Spleen (tissue), 11 donors: Measurements from ENCODE around the gene LSAMP. TPM values are rescaled to one million over a fixed set of nuclear protein-coding genes. Genes with fewer than 3 reads are reported as not detected.

Experiments
- DNase-seq: peaks from one replicate; pipeline ENCODE4 v3.0.0-alpha.2; 2020
- H3K27ac ChIP-seq, 8 donors: fragments of 200-600 bp; sonication (generic) in 7 of 8; 1 replicate in 4 of 8; 2 replicates in 4 of 8; pipeline versions ENCODE4 v1.5.0 to v1.8.0; 2016 to 2021; ENCODE audit warnings: inconsistent platforms in 4 of 8, mild to moderate bottlenecking in 4 of 8, moderate library complexity in 1 of 8
- H3K27me3 ChIP-seq, 7 donors: fragments of 200-600 bp; sonication (generic) in 6 of 7; replicated peaks in 1 of 7; 1 replicate in 4 of 7; 2 replicates in 3 of 7; pipeline versions ENCODE4 v1.5.0 to v1.8.0; 2016 to 2021; ENCODE audit warnings: inconsistent platforms in 3 of 7, mild to moderate bottlenecking in 1 of 7
- H3K36me3 ChIP-seq, 6 donors: fragments of 200-600 bp; sonication (generic) in 5 of 6; 1 replicate in 4 of 6; 2 replicates in 2 of 6; pipeline versions ENCODE4 v1.5.0 to v1.8.0; 2016 to 2021; ENCODE audit warnings: inconsistent platforms in 2 of 6
- H3K4me1 ChIP-seq, 6 donors: fragments of 200-600 bp; sonication (generic) in 5 of 6; 1 replicate in 3 of 6; 2 replicates in 3 of 6; pipeline versions ENCODE4 v1.5.0 to v1.8.0; 2016 to 2021; ENCODE audit warnings: inconsistent platforms in 3 of 6
- H3K4me3 ChIP-seq, 8 donors: fragments of 200-600 bp; sonication (generic) in 7 of 8; 1 replicate in 4 of 8; 2 replicates in 4 of 8; pipeline versions ENCODE4 v1.5.0 to v1.8.0; 2016 to 2021; ENCODE audit warnings: inconsistent platforms in 4 of 8, mild to moderate bottlenecking in 4 of 8, moderate library complexity in 2 of 8
- H3K9me3 ChIP-seq, 8 donors: fragments of 200-600 bp; sonication (generic) in 7 of 8; 1 replicate in 4 of 8; 2 replicates in 4 of 8; pipeline versions ENCODE4 v1.5.0 to v1.8.0; 2016 to 2021; ENCODE audit warnings: inconsistent platforms in 4 of 8
- CTCF ChIP-seq, 11 experiments: fragments of 200-600 bp in 7 of 11; fragments of 450-650 bp in 4 of 11; sonication (generic) in 4 of 11; IDR thresholded peaks in 8 of 11; conservative IDR thresholded peaks in 3 of 11; 1 replicate in 7 of 11; 2 replicates in 4 of 11; pipeline versions ENCODE4 v1.4.0 to v1.8.0; 2016 to 2021; ENCODE audit warnings: antibody characterized with exemption in 11 of 11, inconsistent platforms in 4 of 11, mild to moderate bottlenecking in 1 of 11
- POLR2A ChIP-seq, 3 donors: fragments of 450-650 bp; IDR thresholded peaks; one replicate each; pipeline ENCODE4 v1.5.1; 2017; ENCODE audit warnings: antibody characterized with exemption in 3 of 3, mild to moderate bottlenecking in 1 of 3
- POLR2AphosphoS5 ChIP-seq, 3 donors: sonication (generic); formaldehyde crosslinking; IDR thresholded peaks; one replicate each; pipeline ENCODE4 v1.5.1; 2017; ENCODE audit warnings: antibody characterized with exemption in 3 of 3
- WGBS, 5 donors: extraction: QIAGEN DNeasy Blood & Tissue Kit in 3 of 5; methylation state at CpG; one replicate each; pipeline versions ENCODE4 v1.1.5 to v1.1.7; 2013 to 2018; 5-methylcytosine and 5-hydroxymethylcytosine counted together
- intact Hi-C: fragments of 100-400 bp; cut with DNase I; formaldehyde crosslinking; loops from one replicate; pipeline ENCODE4 v1.15.0; 2023; ENCODE audit warnings: low total_unique reads
- polyA plus RNA-seq, 3 donors: library from polyadenylated mRNA; stranded (reverse); fragments of 200-250 nt; gene quantifications; one replicate each; pipeline ENCODE4 v1.2.1, GENCODE V29; 2013
- total RNA-seq, 7 donors: library from RNA; depleted of rRNA in 3 of 7; stranded (reverse); fragments of >200 nt in 3 of 7; fragmentation: NEBNext Ultra II Directional in 4 of 7; extraction: Animal tissue kit (Norgen Biotek cat#: 25700) in 4 of 7; gene quantifications; one replicate each; pipeline versions ENCODE4 v1.1.0 to v1.2.1, GENCODE V29; 2016 to 2021
- donor health status: healthy with polysubstance abuse.
- donor health status: DM: no; HTN: no; CAD: no; lungs with moderate emphysema.
- donor health status: DM: no; HTN: no; CAD: no.
- donor health status: Bipolar disorder and iron deficiency.
- donor health status: healthy.
- donor health status: DM: no; HTN: no; CAD: no.
- donor health status: DM: yes; HTN: yes; CAD: no.

The LSAMP gene
- total and polyA plus RNA-seq, 10 donors, result 0.45 to 6.8 (median 1.3) TPM

DNA sequence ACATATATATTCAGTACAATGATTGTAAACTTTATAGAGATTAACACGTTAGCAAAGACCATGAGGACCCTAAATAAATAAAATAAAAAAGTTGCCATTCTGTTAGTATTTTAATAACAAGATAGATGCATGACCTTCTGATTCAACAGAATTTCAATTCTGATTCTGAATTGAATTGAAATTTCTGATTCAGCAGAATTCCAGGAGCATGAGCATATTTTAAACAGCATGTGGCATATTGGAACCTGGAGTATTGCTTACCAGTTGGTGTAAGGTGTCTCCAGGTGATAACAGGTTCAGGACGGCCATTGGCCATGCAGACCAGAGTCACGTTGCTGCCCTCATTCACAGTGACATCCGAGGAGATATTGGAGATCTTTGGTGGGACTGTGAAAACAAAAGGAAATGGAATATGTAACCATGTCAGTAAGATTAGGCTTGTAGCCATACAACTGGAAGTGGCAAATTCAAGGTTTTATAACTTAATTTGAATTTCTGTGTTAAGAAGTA lies 426.0 kb downstream of the LSAMP start:
- DNase-seq, result no peak
- intact Hi-C loops, result no loop called here
- H3K4me3 ChIP-seq, result no peak overlapping the region
- no peaks in the 10 kb centered on the region for H3K4me1 ChIP-seq
- no peaks in the 10 kb centered on the region for H3K9me3 ChIP-seq
- WGBS, 5 donors, result 75 to 90% (median 82%) methylated on average over 4 of the region's 4 CpGs
- no peaks in the 10 kb centered on the region for H3K36me3 ChIP-seq
- H3K27me3 ChIP-seq, result no peaks in the 10 kb centered on the region
- no peak overlapping the region for H3K27ac ChIP-seq
- TF ChIP-seq POLR2AphosphoS5 (IDR thresholded peaks at IDR 0.05), result no peak
- no peak for TF ChIP-seq POLR2A (IDR thresholded peaks at IDR 0.05)
- no peak for TF ChIP-seq CTCF (IDR thresholded peaks at IDR 0.05 in 8 of 11, conservative IDR thresholded peaks at IDR 0.05 in 3 of 11)

- no peaks in the 10 kb centered on the region for H3K4me1 ChIP-seq
- TF ChIP-seq POLR2AphosphoS5 (IDR thresholded peaks at IDR 0.05) (no peak), POLR2A (IDR thresholded peaks at IDR 0.05) (no peak), CTCF (IDR thresholded peaks at IDR 0.05 in 8 of 11, conservative IDR thresholded peaks at IDR 0.05 in 3 of 11) (no peak)
- 81 to 89% (median 87%) methylated on average over 1 of the region's 1 CpG for WGBS, 5 donors
- intact Hi-C loops, result no loop called here
- no peaks in the 10 kb centered on the region for H3K27me3 ChIP-seq
- no peaks in the 10 kb centered on the region for H3K36me3 ChIP-seq
- H3K27ac ChIP-seq, result no peak overlapping the region
- no peak for DNase-seq
- H3K9me3 ChIP-seq, result no peaks in the 10 kb centered on the region
- H3K4me3 ChIP-seq, result no peak overlapping the region
These were observed 426.6 kb downstream of the LSAMP start for GRCh38 chr3:116018646-116019045.

DNA sequence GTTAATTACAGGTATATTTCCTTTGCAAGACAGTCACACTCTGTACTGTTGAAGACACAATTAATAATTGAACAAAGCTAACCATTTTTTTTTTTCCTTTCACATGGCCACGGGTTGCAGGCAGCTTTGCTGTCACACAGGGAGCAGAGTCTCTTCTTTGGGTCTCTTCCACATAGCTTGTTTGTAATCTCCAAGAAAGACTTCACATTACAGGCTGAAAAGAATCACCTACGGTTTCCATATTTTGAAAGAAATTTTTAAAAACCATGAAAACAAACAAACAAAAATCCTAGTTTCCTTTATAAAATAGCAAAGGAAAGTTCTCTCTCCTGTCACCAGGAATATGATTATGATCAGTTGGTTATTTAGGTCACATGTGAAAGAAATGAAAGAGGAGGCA lies 429.4 kb downstream of the LSAMP start:
- Histone ChIP-seq H3K27ac (no peak overlapping the region), H3K36me3 (no peaks in the 10 kb centered on the region), H3K4me1 (no peaks in the 10 kb centered on the region), H3K27me3 (no peaks in the 10 kb centered on the region), H3K4me3 (no peak overlapping the region), H3K9me3 (no peaks in the 10 kb centered on the region)
- intact Hi-C loops, result no loop called here
- DNase-seq, result no peak
- WGBS, 5 donors, result 69 to 77% (median 72%) methylated on average over 2 of the region's 2 CpGs
- TF ChIP-seq POLR2A (IDR thresholded peaks at IDR 0.05) (no peak), CTCF (IDR thresholded peaks at IDR 0.05 in 8 of 11, conservative IDR thresholded peaks at IDR 0.05 in 3 of 11) (no peak), POLR2AphosphoS5 (IDR thresholded peaks at IDR 0.05) (no peak)

DNA sequence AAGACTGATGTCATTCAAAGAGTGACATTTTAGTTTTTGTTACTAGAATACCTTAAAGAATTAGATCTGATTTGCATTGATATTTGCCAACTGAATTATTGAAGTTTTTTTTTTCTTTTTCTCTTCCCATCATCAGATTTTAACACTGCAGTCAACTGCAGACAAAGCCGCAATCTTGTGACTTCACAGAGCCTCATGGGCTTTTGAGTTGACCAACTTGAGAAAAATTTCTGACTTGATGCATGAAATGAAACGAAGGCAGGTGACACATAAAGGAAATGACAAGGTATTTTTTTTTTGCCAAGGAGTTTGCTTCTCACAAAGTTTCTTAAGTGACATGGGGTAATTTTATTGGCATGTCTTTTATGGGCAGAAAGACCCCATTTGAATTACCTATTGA lies 438.3 kb downstream of the LSAMP start:
- H3K4me3 ChIP-seq, result no peak overlapping the region
- no peaks in the 10 kb centered on the region for H3K27me3 ChIP-seq
- 55 to 70% (median 58%) methylated on average over 2 of the region's 2 CpGs for WGBS, 5 donors
- TF ChIP-seq POLR2AphosphoS5 (IDR thresholded peaks at IDR 0.05) (no peak), POLR2A (IDR thresholded peaks at IDR 0.05) (no peak), CTCF (IDR thresholded peaks at IDR 0.05 in 8 of 11, conservative IDR thresholded peaks at IDR 0.05 in 3 of 11) (no peak)
- H3K9me3 ChIP-seq, result no peaks in the 10 kb centered on the region
- H3K27ac ChIP-seq, result no peak overlapping the region
- H3K4me1 ChIP-seq, result no peaks in the 10 kb centered on the region
- DNase-seq, result no peak
- intact Hi-C loops, result no loop called here
- no peaks in the 10 kb centered on the region for H3K36me3 ChIP-seq
